NB4 (cell line): ENCODE data around the gene PDZD11.
"Not testable (repeated sequence)": the region's sequence is repeated elsewhere in the genome, so short reads cannot be mapped to it uniquely, and the experiment has no call there.

Source experiments
- DNase-seq: peaks from one replicate; pipeline ENCODE4 v3.0.0; 2010; ENCODE audit warnings: low read depth
- H3K4me3 ChIP-seq: one replicate; pipeline ENCODE4 v1.5.1; 2011; ENCODE audit warnings: mild to moderate bottlenecking, low read depth, low read length, moderate library complexity
- CTCF ChIP-seq: IDR thresholded peaks from one replicate; pipeline ENCODE4 v1.5.1; 2012; ENCODE audit warnings: low read depth, low read length
- MAX ChIP-seq: IDR thresholded peaks from 2 replicates; pipeline ENCODE4 v1.6.1; 2011; ENCODE audit warnings: low read depth, low read length
- MYC ChIP-seq: IDR thresholded peaks from 2 replicates; pipeline ENCODE4 v1.6.1; 2011; ENCODE audit warnings: low read depth, low read length
- POLR2A ChIP-seq: IDR thresholded peaks from 2 replicates; pipeline ENCODE4 v1.6.1; 2011; ENCODE audit warnings: mild to moderate bottlenecking; ENCODE audit not compliant: insufficient read length; ENCODE audit errors: extremely low read depth

PDZD11 gene

DNA sequence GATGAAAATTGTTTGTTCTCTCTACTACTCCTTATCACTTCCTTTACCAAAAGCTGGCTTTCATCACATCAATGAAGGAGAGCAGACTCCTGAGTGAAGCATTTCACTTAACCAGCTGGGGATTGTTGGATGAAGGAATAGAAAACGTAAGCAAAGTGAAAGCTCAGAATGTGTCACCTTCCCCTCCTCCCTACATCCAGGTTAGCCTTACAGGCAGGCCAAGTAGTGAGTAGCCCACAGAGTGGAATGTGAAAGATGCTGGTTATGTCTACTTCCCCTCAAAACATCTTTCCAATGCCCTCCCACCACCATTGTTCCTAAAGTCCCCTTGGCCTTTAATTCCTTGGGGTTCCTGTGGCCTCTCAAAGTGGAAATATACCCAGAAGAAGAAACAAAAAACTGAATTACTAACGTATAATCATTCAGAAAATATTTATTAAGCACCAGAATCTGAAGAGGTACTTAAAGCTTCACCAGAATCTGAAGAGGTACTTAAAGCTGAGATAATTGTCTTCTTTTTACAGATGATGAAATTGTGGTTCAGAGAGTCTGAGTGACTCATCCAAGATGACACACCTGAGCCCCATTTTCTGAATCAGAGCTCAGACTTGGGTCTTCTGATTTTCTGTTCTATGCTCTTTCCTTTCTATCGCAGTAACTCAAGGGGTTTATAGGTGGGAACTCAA is 36.2 kb downstream of the PDZD11 start:
- H3K4me3 ChIP-seq: no peak overlapping the region
- TF ChIP-seq MAX (no peak), POLR2A (no peak)
- no peak for DNase-seq

DNA sequence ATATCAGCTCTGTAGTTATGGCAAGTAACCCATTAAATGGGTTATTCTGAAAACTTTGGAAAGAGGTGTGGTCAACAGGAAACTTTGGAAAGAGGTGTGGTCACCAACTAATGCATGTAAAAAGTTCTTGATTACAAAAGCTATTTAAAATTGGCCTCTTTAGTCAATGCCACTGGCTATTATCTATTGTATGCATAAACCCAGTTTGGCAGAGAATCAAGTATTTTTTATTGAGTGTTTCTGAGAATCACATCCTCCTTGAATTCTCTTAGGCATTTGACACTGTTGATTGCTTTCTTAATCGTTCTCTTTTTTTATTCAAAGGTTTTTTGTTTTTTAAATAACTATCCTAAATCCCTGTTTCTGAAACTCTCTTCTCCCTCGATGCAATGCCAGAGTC is 37.2 kb downstream of the PDZD11 start:
- no peak for DNase-seq
- no peak overlapping the region for H3K4me3 ChIP-seq
- TF ChIP-seq POLR2A: no peak
- no peak for TF ChIP-seq MAX
- no peak for TF ChIP-seq MYC
- no peak for TF ChIP-seq CTCF

- no peak overlapping the region for H3K4me3 ChIP-seq
- TF ChIP-seq POLR2A (no peak), MYC (no peak), CTCF (no peak), MAX (no peak)
- DNase-seq: no peak
Measured at GRCh38 chrX:70247252-70247651, 42.5 kb downstream of the PDZD11 start.

DNA sequence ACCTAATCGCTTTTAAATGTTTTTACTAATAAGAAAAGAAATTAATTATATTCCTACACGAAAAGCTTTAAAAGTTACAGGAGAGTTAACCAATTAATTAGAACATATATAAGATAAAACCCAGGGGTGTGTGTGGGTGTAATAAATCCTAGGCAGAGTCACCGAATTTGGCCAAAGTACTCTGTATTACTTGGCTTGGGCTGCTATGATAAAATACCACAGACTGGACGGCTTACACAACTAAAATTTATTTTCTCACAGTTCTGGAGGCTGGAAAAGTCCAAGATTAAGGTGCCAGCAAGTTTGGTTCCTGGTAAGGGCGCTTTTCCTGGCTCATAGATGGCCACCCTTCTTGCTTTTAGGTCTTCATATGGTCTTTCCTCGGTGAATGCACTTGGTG is 44.8 kb downstream of the PDZD11 start:
- no peak for DNase-seq
- TF ChIP-seq CTCF: no peak
- TF ChIP-seq MAX: no peak
- no peak for TF ChIP-seq MYC
- H3K4me3 ChIP-seq: no peak overlapping the region

DNA sequence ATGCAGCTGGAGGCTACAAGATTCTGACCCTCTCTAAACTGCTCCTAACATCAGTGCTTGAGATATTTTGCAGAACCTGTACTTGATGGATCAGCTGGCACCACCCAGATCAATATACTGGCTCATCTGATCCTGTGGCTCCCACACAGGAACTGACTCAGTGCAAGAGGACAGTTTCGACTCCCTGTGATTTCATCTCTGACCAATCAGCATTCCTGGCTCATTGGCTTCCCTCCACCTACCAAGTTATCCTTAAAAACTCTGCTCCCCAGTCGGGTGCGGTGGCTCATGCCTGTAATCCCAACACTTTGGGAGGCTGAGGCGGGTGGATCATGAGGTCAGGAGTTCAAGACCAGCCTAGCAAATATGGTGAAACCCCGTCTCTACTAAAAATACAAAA is 46.1 kb downstream of the PDZD11 start:
- not testable (repeated sequence) for H3K4me3 ChIP-seq, DNase-seq

GRCh38 chrX:70241501-70241900 is 48.2 kb downstream of the PDZD11 start:
- TF ChIP-seq MYC: no peak
- DNase-seq: no peak
- no peak overlapping the region for H3K4me3 ChIP-seq

DNA sequence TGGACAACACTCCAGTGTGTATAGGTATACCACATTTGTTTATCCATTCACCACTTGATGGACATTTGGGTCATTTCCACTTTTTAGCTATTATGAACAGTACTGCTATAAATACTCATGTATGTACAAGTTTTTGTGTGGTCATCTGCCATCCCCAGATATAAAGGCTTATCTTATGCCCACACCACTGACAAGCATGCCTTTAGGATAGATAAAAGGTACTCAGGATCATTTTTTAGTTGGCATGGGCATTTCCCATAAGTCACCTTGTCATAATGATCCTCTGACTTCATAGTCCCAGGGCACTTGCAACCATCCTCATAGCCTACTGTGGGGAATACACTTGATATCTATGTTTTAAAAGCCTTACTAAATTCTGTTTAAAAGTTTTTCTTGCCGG is 49.0 kb downstream of the PDZD11 start:
- no peak overlapping the region for H3K4me3 ChIP-seq
- TF ChIP-seq MAX (no peak), CTCF (no peak), POLR2A (no peak), MYC (no peak)
- DNase-seq: no peak
